ENCODE results near the gene RIN3.
A peak's percentile ranks its signal among the peaks of the same experiment; 100 is the strongest.

RIN3 gene

DNA sequence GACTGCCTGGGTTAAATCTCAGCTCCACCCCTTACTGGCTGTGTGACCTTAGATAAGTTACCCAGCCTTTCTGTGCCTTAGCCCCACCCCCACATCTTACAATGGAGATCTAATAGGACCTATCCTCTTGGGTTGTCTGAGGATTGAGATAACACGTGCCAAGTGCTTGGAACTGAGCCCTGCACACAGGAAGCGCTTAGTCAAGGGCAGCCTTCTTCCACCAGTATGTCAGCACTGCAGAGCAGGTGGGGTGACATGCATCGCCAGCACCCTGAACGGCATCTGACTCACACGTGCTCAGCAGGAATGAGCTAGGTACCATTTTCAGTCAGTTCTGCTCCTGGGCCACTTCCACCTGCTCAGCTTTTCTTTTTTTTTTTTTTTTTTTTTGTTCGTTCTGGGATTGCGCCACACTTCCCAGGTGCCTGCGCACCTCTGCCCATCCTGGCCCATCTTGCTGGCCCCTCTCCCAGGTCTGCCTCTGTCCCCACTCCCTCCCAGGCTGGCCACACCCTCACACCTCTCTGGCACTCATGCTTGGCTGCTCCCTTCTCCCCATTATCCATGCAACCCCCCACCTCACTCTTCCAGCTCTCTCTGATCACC is 215.3 kb downstream of the RIN3 start:
- peak; percentile 62 for DNase-seq

DNA sequence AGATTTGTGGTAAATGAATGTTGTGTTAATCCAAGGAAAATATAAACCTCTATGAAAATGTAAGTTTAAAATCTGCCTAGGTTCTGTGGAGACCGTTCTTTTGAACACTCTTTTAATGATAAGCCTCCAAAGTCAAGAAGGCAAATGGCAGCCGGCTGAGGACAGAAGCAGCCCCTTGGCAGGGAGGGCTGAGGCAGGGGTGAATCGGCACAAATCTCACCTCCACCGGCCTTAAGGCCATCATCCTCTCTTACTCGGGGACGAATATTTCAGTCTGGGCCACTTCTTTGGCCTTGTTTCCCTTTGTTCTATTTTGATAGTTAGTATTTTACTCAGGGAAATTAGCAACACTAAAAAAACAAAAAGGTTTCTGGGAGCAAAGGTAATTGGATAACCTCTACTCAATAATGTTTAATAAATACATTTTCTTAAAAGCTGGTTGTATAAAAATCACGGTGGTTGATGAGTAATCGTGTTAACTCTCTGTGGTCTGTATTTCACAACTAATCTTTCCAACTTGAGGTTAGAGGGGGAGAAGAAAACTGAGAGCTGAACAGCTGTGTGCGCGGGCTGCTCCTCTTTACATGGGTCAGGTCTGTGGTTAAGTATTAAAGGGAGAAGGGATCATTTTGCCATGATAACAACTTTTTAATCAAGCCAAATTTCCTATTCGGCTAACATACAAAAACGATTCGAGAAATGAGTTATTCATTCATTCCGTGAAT is 216.2 kb downstream of the RIN3 start:
- DNase-seq = peak; percentile 78

DNA sequence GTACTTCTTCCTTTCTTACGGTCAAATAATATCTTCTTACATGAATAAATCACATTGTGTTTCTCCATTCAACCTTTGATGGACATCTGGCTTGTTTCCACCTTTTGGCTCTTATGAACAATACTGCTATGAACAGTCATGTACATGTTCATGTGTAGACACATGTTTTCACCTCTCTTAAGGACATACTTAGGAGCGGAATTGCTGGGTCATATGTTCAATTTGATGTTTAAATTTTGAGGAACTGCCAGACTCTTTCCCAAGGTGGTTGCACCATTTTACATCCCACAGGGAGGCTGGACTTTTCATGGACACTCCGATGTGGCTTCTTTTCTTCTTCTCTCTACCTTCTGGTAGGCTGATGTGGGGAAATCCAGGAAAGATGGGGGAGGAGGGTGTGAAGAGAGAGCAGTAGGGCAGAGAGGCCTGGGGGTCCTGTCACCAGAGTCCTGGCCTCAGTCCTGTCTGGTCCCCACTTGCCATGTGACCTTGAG is 218.1 kb downstream of the RIN3 start:
- no peak for DNase-seq

- DNase-seq = no peak
Observed at GRCh38 chr14:92733007-92733406, 219.4 kb downstream of the RIN3 start.

- no peak for DNase-seq
Observed at GRCh38 chr14:92734618-92735017, 221.0 kb downstream of the RIN3 start.

GRCh38 chr14:92735344-92735743 is 221.8 kb downstream of the RIN3 start:
- DNase-seq = no peak

DNA sequence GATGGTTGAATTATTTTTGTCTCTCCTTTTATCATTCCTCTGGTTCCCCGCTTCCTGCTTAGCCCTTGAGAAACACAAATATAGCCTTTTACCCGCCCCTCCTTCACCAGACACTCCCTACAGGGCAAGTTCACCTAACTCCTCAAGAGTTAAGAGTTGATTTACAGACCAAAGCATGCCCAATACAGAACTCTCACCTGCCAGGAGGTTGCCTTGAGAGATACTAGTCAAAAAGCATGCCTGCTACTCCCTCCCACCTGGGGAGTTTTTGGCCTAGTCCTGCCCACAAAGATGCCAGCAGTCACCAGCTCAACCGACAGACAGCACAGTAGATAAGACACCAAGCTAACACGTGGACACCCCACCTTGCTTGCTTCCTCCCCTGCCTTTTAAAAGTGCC is 223.6 kb downstream of the RIN3 start:
- no peak for DNase-seq

DNA sequence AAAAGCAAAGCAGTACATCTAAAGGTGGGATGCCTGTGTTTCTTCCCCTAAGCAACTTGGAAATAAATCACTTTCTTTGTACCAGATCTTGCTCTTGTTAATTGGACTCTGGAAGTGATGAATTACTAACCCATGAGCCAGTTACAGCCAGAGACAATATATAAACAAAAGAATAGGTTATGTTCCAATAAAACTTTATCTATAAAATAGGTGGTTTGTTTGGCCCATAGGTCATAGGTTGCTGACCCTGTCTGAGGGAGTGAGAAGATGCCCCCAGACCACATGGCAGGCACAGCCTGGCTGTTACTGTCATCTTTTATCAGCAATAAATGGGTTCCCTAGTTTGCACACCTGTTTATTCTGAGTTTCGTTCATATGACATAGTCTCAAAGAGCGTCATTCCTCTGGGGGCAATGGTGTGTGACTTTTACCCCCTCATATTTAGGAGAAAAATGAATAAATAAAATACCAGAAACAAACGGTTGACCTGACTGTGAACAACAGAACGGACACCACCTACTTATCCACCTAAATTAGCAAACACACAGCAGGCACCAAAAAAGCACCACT is 224.1 kb downstream of the RIN3 start:
- no peak for DNase-seq

All from suppressor macrophage treated with lipopolysaccharide for 4 hours (primary cell).